ENCODE measurements around the gene ASCC2.

GRCh38 chr22:29867260-29867659 lies 29.2 kb upstream of the ASCC2 start:
- no peak for TF ChIP-seq POLR2A (IDR thresholded peaks at IDR 0.05; ENCODE audit: low read depth)
- no peak for TF ChIP-seq CTCF (IDR thresholded peaks at IDR 0.05)

Data from esophagus muscularis mucosa (tissue), 3 donors.